Effector CD4-positive, alpha-beta T cell (primary cell): ENCODE data around the gene CYB5R2.
"Not testable (repeated sequence)": the region's sequence is repeated elsewhere in the genome, so short reads cannot be mapped to it uniquely, and the experiment has no call there.

Source experiments
- DNase-seq: peaks from one replicate; pipeline ENCODE4 v3.0.0-alpha.2; 2020

Gene CYB5R2

DNA sequence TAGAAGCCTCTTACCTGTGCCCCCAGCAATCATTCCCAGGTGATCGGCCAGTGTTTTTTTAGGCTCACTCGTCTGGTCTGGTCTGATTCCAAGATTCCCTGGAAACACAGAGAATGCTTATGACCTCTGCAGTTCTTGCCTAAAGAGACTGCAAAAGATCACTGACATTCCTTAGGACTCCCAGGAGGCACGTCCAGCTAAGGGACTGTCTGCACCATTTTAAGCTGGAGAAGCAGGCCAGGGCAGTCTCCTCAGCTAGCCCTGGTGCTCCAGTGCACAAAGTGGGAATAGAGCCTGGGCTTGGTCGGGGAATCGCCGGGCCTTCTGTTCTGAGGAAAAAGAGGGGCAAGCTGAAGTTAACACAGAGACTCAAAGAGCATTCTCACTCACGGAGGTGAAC, 4.8 kb downstream of the CYB5R2 start:
- no peak for DNase-seq

DNA sequence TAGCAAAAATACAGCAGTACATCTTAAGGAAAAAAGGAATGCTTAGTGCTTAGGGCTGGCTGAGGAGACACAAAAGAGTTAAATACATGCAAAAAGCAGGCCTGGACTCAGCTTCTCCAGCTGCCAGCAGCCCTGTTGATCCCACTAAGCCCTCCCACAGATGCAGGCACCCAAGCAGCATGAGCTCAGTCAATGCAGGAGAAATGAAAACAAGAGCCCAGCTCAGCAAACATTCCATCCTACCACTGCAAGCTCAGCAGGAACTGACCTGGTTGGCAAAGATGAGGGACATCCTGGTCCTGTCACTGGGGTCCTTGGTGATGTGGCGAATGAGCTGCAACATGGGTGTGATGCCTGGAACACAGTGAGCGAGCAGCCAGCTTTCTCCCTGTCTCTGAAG, 5.8 kb downstream of the CYB5R2 start:
- no peak for DNase-seq

GRCh38 chr11:7666292-7666866, 6.9 kb downstream of the CYB5R2 start:
- no peak for DNase-seq

- peak; percentile 64 for DNase-seq
These were observed 7.6 kb downstream of the CYB5R2 start for GRCh38 chr11:7665473-7666291.

- DNase-seq = no peak
These were observed 8.4 kb downstream of the CYB5R2 start for GRCh38 chr11:7664867-7665266.

- not testable (repeated sequence) for DNase-seq
These were observed 9.8 kb downstream of the CYB5R2 start for GRCh38 chr11:7663531-7663930.

DNA sequence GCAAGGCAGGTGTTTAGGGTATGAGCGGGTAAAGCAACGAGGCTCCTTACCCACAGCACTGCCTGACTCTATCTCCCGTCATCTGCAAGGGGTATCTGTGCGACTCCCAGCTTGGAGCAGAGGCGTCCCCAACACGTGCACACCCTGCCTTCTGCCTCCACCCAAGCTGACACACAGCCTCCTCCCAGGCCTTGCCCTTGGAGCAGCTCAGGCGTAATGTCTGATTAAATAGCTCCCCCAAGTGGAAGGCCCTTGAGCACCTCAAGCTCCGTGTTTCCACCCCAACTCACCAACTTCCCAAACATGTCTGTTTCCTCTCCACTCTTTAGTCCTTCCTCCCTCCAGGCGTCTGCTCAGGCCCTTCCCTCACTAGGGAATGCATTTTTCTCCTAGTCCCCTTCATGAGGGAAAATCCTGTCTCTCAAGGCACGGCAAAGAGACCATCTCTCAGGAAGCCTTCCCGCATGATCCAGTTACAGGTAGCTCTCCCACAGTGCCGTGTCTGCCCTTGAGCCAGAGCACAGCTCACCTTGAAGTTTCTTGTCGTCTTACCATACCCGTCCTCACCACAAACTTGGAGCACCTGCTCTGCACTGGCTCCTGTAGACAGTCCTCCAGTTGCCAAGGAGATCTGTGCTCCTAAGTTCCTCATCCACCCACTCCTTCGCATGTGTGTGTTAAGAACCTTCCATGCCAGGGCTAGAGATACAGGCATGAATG, 15.8 kb downstream of the CYB5R2 start:
- DNase-seq = no peak

GRCh38 chr11:7656704-7657103, 16.6 kb downstream of the CYB5R2 start:
- DNase-seq = no peak

DNA sequence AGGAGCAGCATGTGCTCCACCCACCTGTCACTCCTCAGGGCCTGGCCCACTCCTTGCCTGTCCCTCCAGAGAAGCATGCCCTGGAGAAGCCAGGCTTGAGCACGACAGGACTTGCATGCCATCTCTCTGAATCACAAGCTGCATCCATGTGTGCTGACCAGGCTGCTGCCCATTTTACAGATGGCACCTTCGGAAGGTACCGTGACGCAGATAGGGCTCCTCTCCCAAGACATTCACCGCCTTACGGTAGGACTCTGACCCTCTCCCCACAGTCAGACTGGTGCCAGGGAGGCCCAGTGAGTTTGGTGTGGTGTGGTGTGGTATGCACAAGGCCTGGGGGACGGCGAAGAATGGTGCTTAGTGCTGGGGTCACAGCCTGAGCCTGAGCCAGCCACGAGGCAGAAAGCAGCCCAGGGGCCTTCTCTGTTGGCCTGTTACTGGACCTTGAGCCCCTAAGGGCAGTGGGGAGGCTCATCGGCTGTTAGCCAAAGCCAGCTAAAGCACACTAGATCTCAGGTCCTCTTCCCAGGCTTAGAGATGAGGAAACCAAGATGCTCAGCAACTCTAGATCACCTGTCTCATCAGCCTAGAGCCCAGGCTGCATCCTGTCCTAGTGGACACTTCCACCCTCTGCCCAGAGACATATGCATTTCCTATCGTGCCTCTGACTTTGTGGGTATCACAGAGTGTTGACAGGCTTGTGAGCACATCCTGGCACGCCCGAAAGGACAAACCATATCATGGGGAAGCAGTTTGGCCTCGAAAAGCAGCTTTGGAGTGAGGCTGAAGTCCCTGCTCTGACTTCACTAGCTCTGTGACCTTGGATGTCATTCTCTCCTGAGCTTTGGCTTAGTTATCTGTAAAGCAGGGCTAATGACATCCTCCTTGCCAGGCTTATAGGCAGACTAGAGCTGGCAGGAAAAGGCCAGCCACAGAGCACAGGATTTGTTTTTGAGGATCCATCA, 17.8 kb downstream of the CYB5R2 start:
- no peak for DNase-seq

- no peak for DNase-seq
These were observed 19.1 kb downstream of the CYB5R2 start for GRCh38 chr11:7654195-7654705.

- no peak for DNase-seq
These were observed 21.6 kb downstream of the CYB5R2 start for GRCh38 chr11:7651700-7652099.

- DNase-seq = no peak
These were observed 22.2 kb downstream of the CYB5R2 start for GRCh38 chr11:7651140-7651551.

GRCh38 chr11:7648264-7648663, 25.0 kb downstream of the CYB5R2 start:
- no peak for DNase-seq

GRCh38 chr11:7646866-7647265, 26.4 kb downstream of the CYB5R2 start:
- no peak for DNase-seq

- no peak for DNase-seq
These were observed 28.1 kb downstream of the CYB5R2 start for GRCh38 chr11:7645206-7645605.

GRCh38 chr11:7643314-7643713, 30.0 kb downstream of the CYB5R2 start:
- DNase-seq = no peak

DNA sequence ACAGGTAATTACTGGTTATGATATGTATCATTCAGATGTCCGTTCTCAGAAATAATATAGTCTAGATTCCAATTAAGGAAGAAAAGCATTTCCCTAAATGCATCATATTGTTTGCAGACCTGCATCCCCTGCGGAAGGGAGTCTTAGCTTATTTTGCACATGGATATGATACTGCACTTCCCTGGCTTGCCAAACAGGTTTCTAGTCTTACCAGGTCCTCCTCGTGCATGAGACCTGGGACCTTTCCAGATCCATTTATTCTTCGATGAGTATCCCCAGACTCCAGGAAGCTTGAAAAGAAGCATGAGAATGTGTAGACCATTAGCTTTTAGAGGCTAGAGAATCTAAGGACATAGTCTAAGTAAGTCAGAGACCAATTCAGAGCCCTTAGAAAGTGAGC, 30.6 kb downstream of the CYB5R2 start:
- no peak for DNase-seq

DNA sequence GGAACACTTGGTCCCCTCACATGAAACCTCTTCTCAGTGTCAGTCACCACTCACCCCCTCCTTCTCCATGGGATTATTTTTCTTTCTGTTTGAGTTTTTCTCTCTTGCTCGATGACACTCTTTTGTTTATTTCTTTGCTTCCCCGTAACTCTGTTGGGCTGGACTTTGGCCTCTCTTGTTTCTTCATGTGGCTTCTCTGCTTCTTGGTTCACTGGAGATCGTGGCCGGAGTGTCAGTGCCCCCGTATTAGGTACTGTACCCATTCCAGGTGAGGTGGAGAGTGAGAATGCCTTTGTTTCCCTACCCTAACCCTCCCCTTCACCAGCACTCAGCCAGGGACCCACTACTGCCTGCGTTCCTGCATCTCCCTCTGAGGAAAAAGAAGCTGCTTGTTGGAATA, 32.5 kb downstream of the CYB5R2 start:
- DNase-seq = no peak

DNA sequence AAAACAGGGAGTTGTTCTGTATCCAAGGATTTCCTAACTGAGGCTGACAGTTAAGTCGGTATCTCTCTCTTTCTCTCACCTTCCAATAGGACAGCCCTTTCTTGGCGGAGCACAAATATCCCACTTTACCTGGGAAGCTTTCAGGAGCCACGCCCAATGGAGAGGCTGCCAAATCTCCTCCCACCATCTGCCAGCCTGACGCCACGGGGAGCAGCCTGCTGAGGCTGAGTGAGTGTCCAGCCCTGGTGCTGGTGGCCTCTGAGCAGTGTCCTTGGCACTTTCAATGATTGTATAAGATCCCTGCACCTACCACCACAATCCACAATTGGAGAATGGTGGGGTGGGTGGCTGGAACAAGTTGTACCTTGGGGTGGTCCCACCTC, 33.7 kb downstream of the CYB5R2 start:
- DNase-seq = no peak

GRCh38 chr11:7638710-7639642, 34.3 kb downstream of the CYB5R2 start:
- DNase-seq = no peak

DNA sequence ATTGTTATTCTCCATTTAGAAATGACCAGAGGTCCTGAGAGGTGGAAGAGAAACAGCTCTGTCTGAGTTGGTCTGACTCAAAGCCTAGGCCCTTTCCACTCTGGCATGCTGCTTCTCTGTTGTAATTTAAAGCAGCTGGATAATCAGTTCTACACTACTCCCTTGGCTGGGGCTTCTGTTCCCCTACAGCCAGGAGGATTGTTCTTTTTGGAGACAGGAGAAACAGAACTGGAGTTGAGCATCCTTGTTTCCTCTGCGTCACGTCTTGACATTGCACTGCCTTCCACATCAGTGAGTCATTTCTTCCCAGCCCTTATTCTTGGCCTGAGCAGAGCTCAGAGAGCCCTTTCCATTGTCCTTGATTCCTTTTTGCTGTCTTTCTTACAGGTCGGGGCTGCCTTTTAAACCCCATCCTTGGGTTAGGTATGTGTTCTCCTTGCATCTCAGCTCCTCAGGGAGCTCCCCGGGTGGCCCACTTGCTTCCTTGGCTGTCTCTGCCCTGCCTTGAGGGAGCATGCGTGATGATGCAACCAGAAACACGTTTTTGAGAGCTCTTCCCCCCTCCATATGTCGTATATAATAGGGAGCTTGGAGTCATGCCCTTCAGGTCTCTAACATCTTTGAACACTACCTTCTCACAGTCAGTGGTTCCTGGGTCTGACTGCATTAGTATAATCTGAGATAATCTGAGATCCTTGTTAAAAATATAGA, 35.7 kb downstream of the CYB5R2 start:
- DNase-seq = no peak
